Stimulated activated CD4-positive, alpha-beta T cell treated with anti-CD3 and anti-CD28 coated beads, Interleukin-4, amount 100 ng/mL, for 4 hours (primary cell): ENCODE measurements around the gene CCDC154.

Experiments
- DNase-seq, 2 experiments: peaks; one replicate each; pipeline ENCODE4 v3.0.0-alpha.2; 2020

Gene CCDC154

GRCh38 chr16:1437606-1438005, 6.8 kb downstream of the CCDC154 start:
- no peak for DNase-seq

- DNase-seq, result no peak
Measured at GRCh38 chr16:1436731-1437355, 7.5 kb downstream of the CCDC154 start.

GRCh38 chr16:1435921-1436697, 8.2 kb downstream of the CCDC154 start:
- DNase-seq, result no peak

GRCh38 chr16:1434644-1435592, 9.4 kb downstream of the CCDC154 start:
- no peak for DNase-seq

GRCh38 chr16:1433756-1434155, 10.6 kb downstream of the CCDC154 start:
- DNase-seq, result no peak

- DNase-seq, result no peak
Measured at GRCh38 chr16:1433263-1433560, 11.1 kb downstream of the CCDC154 start.

GRCh38 chr16:1432388-1433262, 11.7 kb downstream of the CCDC154 start:
- DNase-seq, result no peak

- no peak for DNase-seq
Measured at GRCh38 chr16:1431497-1432270, 12.7 kb downstream of the CCDC154 start.

GRCh38 chr16:1430759-1431496, 13.4 kb downstream of the CCDC154 start, which contains the start of gene PERCC1:
Gene PERCC1 (plus strand): TSS chr16:1431078. CDS start chr16:1432594, 1,516 bp downstream.
- DNase-seq, result no peak

GRCh38 chr16:1430214-1430758, 14.1 kb downstream of the CCDC154 start:
- DNase-seq, result no peak

GRCh38 chr16:1429631-1430030, 14.7 kb downstream of the CCDC154 start:
- no peak for DNase-seq

- DNase-seq, result no peak
Measured at GRCh38 chr16:1429012-1429411, 15.3 kb downstream of the CCDC154 start.

- DNase-seq, result peak in 1 of 2 experiments; percentile 41
Measured at GRCh38 chr16:1428511-1428910, 15.8 kb downstream of the CCDC154 start.

- DNase-seq, result no peak
Measured at GRCh38 chr16:1427473-1428461, 16.6 kb downstream of the CCDC154 start.

GRCh38 chr16:1426734-1427471, 17.5 kb downstream of the CCDC154 start:
- no peak for DNase-seq

- DNase-seq, result no peak
Measured at GRCh38 chr16:1425616-1426370, 18.6 kb downstream of the CCDC154 start.

- no peak for DNase-seq
Measured at GRCh38 chr16:1424028-1424427, 20.3 kb downstream of the CCDC154 start.

GRCh38 chr16:1422076-1422475, 22.3 kb downstream of the CCDC154 start:
- no peak for DNase-seq
